Mesendoderm (in vitro differentiated cells): ENCODE results near the gene SYPL1.

ENCODE experiments used
- DNase-seq: peaks from one replicate; pipeline ENCODE4 v3.0.0; 2013
- H2AK5ac ChIP-seq: 2 replicates; pipeline ENCODE4 v1.6.1; 2013; ENCODE audit warnings: low read length, inconsistent platforms
- H2BK120ac ChIP-seq: 2 replicates; pipeline ENCODE4 v1.6.1; 2013; ENCODE audit warnings: low read depth, mild to moderate bottlenecking, low read length, moderate library complexity, mixed read lengths
- H2BK15ac ChIP-seq: replicated peaks from 2 replicates; pipeline ENCODE4 v1.6.1; 2013; ENCODE audit warnings: low read depth, mild to moderate bottlenecking, moderate library complexity
- H2BK5ac ChIP-seq: 2 replicates; pipeline ENCODE4 v1.6.1; 2013; ENCODE audit warnings: low read length, inconsistent platforms
- H3K18ac ChIP-seq: 2 replicates; pipeline ENCODE4 v1.6.1; 2013; ENCODE audit warnings: mild to moderate bottlenecking, low read length, mixed read lengths
- H3K23ac ChIP-seq: one replicate; pipeline ENCODE4 v1.6.1; 2013; ENCODE audit warnings: low read length
- H3K27ac ChIP-seq: 2 replicates; pipeline ENCODE4 v1.5.1; 2013; ENCODE audit warnings: low read depth, mild to moderate bottlenecking, inconsistent platforms, low read length, moderate library complexity
- H3K27me3 ChIP-seq: 2 replicates; pipeline ENCODE4 v1.6.1; 2013; ENCODE audit warnings: low read length, control low read depth, mild to moderate bottlenecking, inconsistent platforms; ENCODE audit not compliant: insufficient read depth, poor library complexity
- H3K36me3 ChIP-seq: 2 replicates; pipeline ENCODE4 v1.6.1; 2013; ENCODE audit warnings: low read length, inconsistent platforms; ENCODE audit not compliant: control insufficient read depth, insufficient read depth
- H3K4ac ChIP-seq: one replicate; pipeline ENCODE4 v1.6.1; 2013; ENCODE audit warnings: low read depth, mild to moderate bottlenecking, low read length, moderate library complexity
- H3K4me1 ChIP-seq: 2 replicates; pipeline ENCODE4 v1.6.1; 2013; ENCODE audit warnings: low read depth, low read length, inconsistent platforms; ENCODE audit not compliant: control insufficient read depth
- H3K4me2 ChIP-seq: 2 replicates; pipeline ENCODE4 v1.6.1; 2013; ENCODE audit warnings: low read length
- H3K4me3 ChIP-seq: 2 replicates; pipeline ENCODE4 v1.5.1; 2013; ENCODE audit warnings: mild to moderate bottlenecking, low read length
- H3K56ac ChIP-seq: one replicate; pipeline ENCODE4 v1.6.1; 2013; ENCODE audit warnings: low read length
- H3K79me1 ChIP-seq: 2 replicates; pipeline ENCODE4 v1.6.1; 2013; ENCODE audit warnings: low read length, inconsistent platforms
- H3K79me2 ChIP-seq: 2 replicates; pipeline ENCODE4 v1.6.1; 2013; ENCODE audit warnings: mild to moderate bottlenecking, low read length; ENCODE audit not compliant: control insufficient read depth, insufficient read depth
- H3K9ac ChIP-seq: 2 replicates; pipeline ENCODE4 v1.6.1; 2013; ENCODE audit warnings: low read length, inconsistent platforms
- H4K5ac ChIP-seq: one replicate; pipeline ENCODE4 v1.6.1; 2013; ENCODE audit warnings: low read length
- H4K8ac ChIP-seq: one replicate; pipeline ENCODE4 v1.6.1; 2013; ENCODE audit warnings: low read depth, mild to moderate bottlenecking, control low read depth, low read length, moderate library complexity
- WGBS: extraction: QIAGEN DNeasy Blood & Tissue Kit; methylation state at CpG from one replicate; pipeline ENCODE4 v1.1.7; 2013; ENCODE audit warnings: low lambda C conversion rate, missing lambda C conversion rate; ENCODE audit not compliant: insufficient coverage; ENCODE audit errors: extremely low coverage; 5-methylcytosine and 5-hydroxymethylcytosine counted together

Gene SYPL1

GRCh38 chr7:106068986-106069385 is 43.1 kb downstream of the SYPL1 start:
- Histone ChIP-seq H3K36me3 (no peaks in the 10 kb centered on the region), H2AK5ac (no peak overlapping the region), H3K27ac (no peak overlapping the region), H4K5ac (no peak overlapping the region), H3K9ac (no peak overlapping the region), H2BK5ac (no peak overlapping the region), H3K23ac (no peak overlapping the region), H3K79me2 (no peaks in the 10 kb centered on the region), H3K4me2 (no peak overlapping the region), H3K4ac (no peak overlapping the region), H3K18ac (no peak overlapping the region), H2BK15ac (no peak overlapping the region), H3K27me3 (no peaks in the 10 kb centered on the region), H3K4me3 (no peak overlapping the region), H4K8ac (no peak overlapping the region), H3K56ac (no peak overlapping the region), H3K4me1 (peaks cover 18% of the 10 kb centered on the region), H3K79me1 (no peaks in the 10 kb centered on the region), H2BK120ac (no peak overlapping the region)
- DNase-seq = no peak
- WGBS = no CpG with 5 or more reads among the region's 3 CpGs

- Histone ChIP-seq H3K4me2 (no peak overlapping the region), H2BK5ac (no peak overlapping the region), H2BK120ac (no peak overlapping the region), H3K4me1 (peaks cover 18% of the 10 kb centered on the region), H4K8ac (no peak overlapping the region), H2BK15ac (no peak overlapping the region), H3K79me2 (no peaks in the 10 kb centered on the region), H3K18ac (no peak overlapping the region), H3K36me3 (no peaks in the 10 kb centered on the region), H2AK5ac (no peak overlapping the region), H3K23ac (no peak overlapping the region), H4K5ac (no peak overlapping the region), H3K79me1 (no peaks in the 10 kb centered on the region), H3K27ac (no peak overlapping the region), H3K56ac (no peak overlapping the region), H3K4ac (no peak overlapping the region), H3K9ac (no peak overlapping the region), H3K4me3 (no peak overlapping the region), H3K27me3 (no peaks in the 10 kb centered on the region)
- DNase-seq = no peak
- no CpG with 5 or more reads among the region's 4 CpGs for WGBS
Measured at GRCh38 chr7:106068538-106068961, 43.6 kb downstream of the SYPL1 start.

GRCh38 chr7:106067678-106068077 is 44.4 kb downstream of the SYPL1 start:
- no peak overlapping the region for H3K4ac ChIP-seq
- H3K27me3 ChIP-seq = no peaks in the 10 kb centered on the region
- no peak overlapping the region for H3K9ac ChIP-seq
- H3K4me2 ChIP-seq = no peak overlapping the region
- H2BK5ac ChIP-seq = no peak overlapping the region
- DNase-seq = no peak
- no peak overlapping the region for H3K23ac ChIP-seq
- no peaks in the 10 kb centered on the region for H3K79me2 ChIP-seq
- no peak overlapping the region for H3K4me3 ChIP-seq
- H3K18ac ChIP-seq = no peak overlapping the region
- peaks cover 18% of the 10 kb centered on the region for H3K4me1 ChIP-seq
- no peak overlapping the region for H4K8ac ChIP-seq
- H2BK15ac ChIP-seq = no peak overlapping the region
- H3K56ac ChIP-seq = no peak overlapping the region
- H3K79me1 ChIP-seq = no peaks in the 10 kb centered on the region
- H3K36me3 ChIP-seq = no peaks in the 10 kb centered on the region
- H4K5ac ChIP-seq = no peak overlapping the region
- no peak overlapping the region for H2BK120ac ChIP-seq
- H3K27ac ChIP-seq = no peak overlapping the region
- WGBS = no CpG with 5 or more reads among the region's 3 CpGs
- no peak overlapping the region for H2AK5ac ChIP-seq

GRCh38 chr7:106065575-106066500 is 46.3 kb downstream of the SYPL1 start:
- Histone ChIP-seq H3K56ac (peak overlapping the region; percentile 27), H3K4me1 (peaks cover 6% of the 10 kb centered on the region), H3K4me3 (no peak overlapping the region), H2BK120ac (no peak overlapping the region), H4K5ac (no peak overlapping the region), H3K79me1 (no peaks in the 10 kb centered on the region), H2BK5ac (no peak overlapping the region), H2AK5ac (no peak overlapping the region), H3K79me2 (no peaks in the 10 kb centered on the region), H3K9ac (no peak overlapping the region), H3K18ac (peak overlapping the region; percentile 6), H3K4me2 (no peak overlapping the region), H3K27me3 (no peaks in the 10 kb centered on the region), H3K4ac (no peak overlapping the region), H2BK15ac (no peak overlapping the region), H3K23ac (peak overlapping the region; percentile 71), H4K8ac (no peak overlapping the region), H3K27ac (no peak overlapping the region), H3K36me3 (no peaks in the 10 kb centered on the region)
- WGBS = no CpG with 5 or more reads among the region's 26 CpGs
- DNase-seq = no peak

GRCh38 chr7:106064771-106065574 is 47.1 kb downstream of the SYPL1 start:
- no peak overlapping the region for H4K8ac ChIP-seq
- no peak overlapping the region for H3K27ac ChIP-seq
- no peak overlapping the region for H3K4me2 ChIP-seq
- H2AK5ac ChIP-seq = no peak overlapping the region
- H3K4me1 ChIP-seq = peaks cover 2% of the 10 kb centered on the region
- peak overlapping the region; percentile 6 for H3K18ac ChIP-seq
- H2BK120ac ChIP-seq = no peak overlapping the region
- H4K5ac ChIP-seq = no peak overlapping the region
- no peaks in the 10 kb centered on the region for H3K79me1 ChIP-seq
- no peak overlapping the region for H3K23ac ChIP-seq
- DNase-seq = peak; percentile 81
- no peak overlapping the region for H2BK15ac ChIP-seq
- H3K9ac ChIP-seq = no peak overlapping the region
- no peaks in the 10 kb centered on the region for H3K36me3 ChIP-seq
- H3K27me3 ChIP-seq = no peaks in the 10 kb centered on the region
- no CpG with 5 or more reads among the region's 14 CpGs for WGBS
- H3K56ac ChIP-seq = peak overlapping the region; percentile 12
- no peaks in the 10 kb centered on the region for H3K79me2 ChIP-seq
- no peak overlapping the region for H2BK5ac ChIP-seq
- no peak overlapping the region for H3K4me3 ChIP-seq
- no peak overlapping the region for H3K4ac ChIP-seq
